GF-D8 (cell line): ENCODE data around the gene PTPRN2.
"Not testable (repeated sequence)": the region's sequence is repeated elsewhere in the genome, so short reads cannot be mapped to it uniquely, and the experiment has no call there.

Experiments used
- DNase-seq: peaks from one replicate; lab custom pipeline; 2025; lab: John Stamatoyannopoulos, UW

Gene PTPRN2

DNA sequence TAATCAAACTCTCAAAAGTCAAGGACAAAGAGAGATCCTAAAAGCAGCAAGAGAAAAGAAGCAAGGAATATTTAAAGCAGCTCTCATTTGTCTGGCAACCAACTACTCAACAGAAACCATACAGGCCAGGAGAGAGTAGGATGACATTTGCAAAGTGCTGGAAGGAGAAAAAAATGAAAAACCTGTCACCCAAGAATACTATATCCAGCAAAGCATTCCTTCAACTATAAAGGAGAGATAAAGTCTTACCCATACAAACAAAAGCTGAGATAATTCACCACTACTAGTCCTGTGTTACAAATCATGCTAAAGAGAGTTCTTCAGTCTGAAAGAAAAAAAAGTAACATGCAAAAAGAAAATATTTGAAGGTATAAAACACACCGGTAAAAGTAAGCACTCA lies 357.7 kb downstream of the PTPRN2 start:
- DNase-seq = no peak

DNA sequence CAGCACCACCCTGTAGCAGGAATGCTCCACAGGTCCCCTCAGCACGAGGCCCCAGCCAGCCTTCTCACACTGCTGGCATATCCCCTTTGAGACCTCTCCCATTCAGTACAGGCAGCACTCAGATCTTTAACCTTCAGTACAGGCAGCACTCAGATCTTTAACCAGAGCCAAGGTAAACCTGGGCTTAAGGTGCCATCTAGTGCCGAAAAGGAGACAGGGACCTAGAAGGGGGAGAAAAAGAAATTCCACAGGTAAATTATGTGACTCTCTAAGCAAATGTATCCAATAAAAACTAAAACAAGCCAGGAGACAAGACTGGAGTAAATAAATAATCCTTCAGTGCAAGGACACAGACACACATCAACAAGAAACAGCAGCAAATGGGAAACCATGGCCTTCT lies 358.6 kb downstream of the PTPRN2 start:
- DNase-seq = no peak

DNA sequence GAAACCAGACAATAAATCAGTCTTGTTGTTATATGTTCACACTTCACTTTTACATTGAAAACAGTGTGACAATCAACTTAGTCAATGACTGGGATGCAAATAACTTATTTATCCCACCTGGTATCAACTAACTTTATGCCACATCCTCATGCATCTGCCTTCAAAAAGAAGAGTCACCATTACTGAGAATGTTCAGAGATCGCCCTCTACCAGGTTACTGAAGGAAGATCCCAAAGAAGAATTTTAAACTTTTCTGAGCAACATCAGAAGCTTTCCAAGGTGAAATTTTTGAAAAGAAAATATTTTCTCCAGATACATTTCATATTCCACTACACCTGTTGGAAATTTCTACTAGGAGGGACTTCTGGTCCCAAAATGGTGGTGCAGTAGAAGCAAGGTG lies 359.5 kb downstream of the PTPRN2 start:
- DNase-seq = no peak

DNA sequence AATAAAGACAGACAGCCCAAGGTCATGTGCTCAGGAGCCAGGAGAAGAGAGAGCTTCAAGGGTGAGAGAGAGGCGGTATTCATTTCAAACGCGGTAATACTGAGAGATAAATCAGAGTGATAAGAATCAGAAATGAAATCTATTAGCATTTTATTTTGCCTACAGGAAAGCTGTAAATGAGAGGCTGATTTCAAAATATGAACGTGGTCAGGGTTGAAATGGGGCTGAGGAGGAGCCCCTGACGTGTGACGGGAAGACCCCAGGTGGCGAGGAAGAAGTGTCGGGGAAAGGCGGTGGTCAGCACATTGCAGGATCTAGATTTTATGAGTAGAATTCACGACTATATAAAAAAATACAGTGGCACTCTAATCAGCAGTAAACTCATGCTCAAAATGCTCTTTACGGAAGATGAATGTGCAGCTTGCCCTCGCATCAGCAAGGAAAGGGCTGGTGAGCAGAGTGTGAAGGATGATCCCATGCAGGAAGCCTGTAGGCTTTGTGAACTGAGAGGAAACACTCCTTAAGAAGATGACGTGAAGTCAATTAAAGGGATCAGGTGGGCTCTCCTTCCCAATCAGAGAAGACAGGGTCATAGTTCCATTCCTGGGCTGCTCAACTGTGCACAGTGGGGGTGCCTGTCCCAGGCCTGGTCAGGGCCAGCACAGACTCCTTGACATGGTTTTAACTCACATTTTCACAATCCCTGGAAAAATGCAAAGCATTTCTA lies 360.2 kb downstream of the PTPRN2 start:
- no peak for DNase-seq

DNA sequence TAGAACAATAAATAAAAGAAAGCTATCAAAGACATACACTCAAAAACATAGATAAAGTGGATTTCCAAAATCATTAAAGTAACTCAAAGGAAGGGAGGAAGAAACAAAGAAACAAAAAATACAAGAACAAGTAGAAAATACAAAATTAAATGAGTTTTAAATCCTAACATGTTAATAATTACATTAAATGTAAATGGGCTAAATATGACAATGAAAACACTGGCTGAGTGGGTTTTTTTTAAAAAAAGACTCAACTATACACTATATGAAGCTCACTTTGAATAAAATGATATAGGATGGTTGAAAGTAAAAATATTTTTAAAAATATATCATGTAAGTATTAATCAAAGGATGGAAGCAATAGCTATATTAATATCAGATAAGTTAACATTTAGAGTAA lies 371.4 kb downstream of the PTPRN2 start:
- DNase-seq = no peak

DNA sequence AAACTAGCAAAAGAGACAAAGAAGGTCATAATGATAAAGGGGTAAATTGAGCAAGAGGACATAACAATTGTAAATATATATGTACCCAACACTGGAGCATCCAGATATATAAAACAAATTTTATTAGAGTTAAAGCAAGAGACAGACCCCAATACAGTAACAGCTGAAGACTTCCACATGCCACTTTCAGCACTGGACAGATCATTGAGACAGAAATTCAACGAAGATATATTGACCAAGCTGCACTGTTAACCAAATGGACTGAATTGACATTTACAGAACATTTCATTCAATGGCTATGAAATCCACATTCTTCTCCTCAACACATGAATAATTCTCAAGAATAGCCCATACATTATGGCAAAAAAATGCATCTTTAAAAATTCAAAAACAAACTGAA lies 378.2 kb downstream of the PTPRN2 start:
- DNase-seq = no peak

DNA sequence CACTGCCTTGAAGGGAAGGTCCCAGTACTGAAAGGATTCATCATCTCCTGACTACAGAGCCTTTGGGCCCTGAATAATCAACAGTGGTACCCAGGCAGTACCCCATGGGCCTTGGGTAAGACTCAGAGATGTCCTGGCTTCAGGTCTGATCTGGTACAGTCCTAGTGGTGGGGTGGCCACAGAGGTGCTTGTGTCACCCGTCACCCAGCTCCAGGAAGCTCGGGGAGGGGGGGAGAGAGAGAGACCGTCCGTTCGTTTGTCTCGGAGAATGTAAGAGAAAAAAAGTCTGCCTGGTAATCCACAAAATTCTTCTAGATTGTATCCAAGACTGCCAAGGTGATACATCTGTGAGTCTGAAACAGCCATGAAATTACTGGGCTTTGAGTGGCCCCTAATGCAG lies 381.3 kb downstream of the PTPRN2 start:
- DNase-seq = no peak

DNA sequence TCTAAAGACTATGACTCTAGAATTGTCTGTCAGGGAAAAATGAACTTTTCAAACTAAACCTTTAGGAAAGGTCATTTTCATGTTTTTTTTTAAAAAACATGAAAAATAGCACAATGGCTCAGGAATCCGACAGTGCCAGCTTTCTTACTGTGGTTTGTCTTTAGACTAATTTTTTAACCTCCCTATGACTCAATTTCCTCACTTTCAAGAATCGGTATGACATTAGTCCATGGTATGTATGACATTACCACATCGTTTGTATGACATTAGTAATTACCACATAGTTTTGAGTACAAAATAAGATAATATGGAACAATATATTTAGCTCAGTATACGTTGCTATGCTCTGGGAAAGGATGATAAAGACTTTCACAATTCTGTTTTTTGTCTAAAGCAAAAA lies 383.2 kb downstream of the PTPRN2 start:
- no peak for DNase-seq

DNA sequence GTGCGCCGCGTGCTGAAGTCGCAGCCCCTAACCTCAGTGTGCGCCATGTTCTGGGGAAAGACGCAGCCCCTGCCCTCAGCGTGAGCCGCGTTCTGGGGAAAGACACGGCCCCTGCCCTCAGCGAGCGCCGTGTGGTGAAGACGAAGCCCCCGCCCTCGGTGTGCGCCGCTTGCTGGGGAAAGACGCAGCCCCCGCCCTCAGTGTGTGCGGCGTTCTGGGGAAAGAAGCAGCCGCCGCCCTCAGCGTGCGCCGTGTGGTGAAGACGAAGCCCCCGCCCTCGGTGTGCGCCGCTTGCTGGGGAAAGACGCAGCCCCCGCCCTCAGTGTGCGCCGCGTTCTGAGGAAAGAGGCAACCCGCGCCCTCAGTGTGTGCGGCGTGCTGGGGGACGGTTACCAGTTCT lies 383.7 kb downstream of the PTPRN2 start:
- DNase-seq = not testable (repeated sequence)

DNA sequence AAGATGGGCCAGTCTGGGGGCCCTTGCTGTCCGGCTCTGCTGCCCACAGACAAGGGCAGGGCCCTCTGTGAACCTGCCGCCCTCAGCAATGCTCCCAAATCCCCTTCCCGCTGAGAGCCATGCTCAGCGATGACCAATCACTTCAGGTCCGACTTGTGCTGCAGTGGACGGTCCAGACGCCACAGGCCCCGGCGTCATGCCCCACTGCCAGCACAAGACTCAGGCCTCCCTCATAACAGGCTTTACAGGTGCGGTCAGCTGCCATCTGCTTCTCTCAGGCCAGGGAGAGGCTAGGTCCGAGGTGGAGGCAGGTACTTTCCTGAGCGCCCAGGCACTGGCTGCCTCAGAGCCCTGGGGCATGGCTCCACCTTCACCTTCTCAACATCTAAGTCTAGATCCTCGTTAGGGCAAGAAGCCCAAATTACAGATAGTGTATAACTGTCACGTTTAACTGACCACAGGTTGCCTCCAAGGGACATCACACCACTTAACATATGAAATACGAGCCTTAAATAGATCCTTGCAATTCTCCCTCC lies 393.2 kb downstream of the PTPRN2 start:
- DNase-seq = no peak

DNA sequence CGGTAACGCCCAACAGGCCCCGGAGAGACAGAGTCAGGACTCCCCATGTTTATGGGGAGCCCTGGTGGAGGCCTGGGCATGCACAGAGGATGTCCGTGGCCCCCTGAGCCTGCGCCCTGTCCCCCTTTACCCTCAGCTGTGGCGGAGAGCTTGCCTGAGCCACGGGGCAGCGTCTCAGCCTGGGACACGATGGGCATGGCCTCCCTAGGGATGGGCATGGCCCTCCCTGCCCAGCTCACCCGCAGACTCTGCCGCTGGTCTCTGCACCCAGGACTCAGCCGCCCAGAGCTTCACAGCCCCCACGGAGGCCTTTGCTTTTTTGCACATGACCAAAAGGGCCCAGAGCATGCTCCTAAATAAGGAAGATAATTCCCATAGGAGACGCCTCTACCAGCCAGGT lies 394.2 kb downstream of the PTPRN2 start:
- no peak for DNase-seq

DNA sequence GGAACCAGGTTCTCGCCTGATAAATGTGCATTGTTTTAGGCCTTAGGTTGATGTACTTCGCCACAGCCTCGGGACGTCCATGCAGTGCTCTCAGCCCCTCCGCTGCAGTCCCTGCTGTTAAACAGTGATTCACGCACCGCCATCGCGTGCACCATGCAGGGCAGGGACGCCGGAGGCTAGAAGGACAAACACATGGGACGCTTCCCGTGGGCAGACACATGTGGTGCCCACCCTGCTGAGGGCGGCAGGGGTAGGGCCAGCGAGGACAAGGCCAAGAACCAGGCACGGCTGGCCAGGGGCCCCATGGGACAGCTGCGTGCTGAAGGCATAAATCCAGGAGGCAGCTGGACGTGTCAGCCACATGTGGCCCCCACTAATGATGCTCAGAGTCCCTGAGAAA lies 394.7 kb downstream of the PTPRN2 start:
- no peak for DNase-seq

DNA sequence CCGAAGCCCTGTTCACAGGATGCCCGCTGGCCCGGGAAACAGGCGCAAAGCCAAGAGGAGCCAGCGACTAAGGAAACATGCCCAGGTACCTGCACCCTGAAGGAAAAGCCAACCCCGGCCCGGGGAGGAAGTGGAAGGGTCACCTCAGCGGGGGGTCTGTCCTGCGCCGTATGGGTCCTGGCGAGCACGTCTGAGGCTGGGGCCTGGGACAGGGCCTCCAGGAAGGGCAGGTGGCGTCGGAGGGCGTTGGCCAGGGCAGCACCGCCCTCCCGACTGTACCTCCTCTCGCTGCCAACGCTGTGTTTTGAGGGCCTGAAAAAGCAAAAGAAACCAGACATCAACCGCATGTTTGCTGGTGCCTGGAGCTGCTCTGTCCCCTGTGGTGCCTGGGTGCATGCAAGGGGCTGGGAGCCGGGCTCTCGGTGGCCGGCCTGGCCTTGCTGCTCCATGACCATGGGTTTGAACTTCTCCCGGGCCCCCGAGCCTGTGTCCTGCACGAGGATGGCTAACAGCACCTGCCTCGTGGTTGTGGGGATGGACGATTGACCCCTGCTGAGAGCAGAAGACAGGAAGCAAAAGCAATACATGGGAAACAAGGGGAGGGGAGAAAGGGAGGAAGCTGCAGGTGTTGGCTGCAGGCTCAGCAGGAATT lies 395.3 kb downstream of the PTPRN2 start:
- DNase-seq = no peak

DNA sequence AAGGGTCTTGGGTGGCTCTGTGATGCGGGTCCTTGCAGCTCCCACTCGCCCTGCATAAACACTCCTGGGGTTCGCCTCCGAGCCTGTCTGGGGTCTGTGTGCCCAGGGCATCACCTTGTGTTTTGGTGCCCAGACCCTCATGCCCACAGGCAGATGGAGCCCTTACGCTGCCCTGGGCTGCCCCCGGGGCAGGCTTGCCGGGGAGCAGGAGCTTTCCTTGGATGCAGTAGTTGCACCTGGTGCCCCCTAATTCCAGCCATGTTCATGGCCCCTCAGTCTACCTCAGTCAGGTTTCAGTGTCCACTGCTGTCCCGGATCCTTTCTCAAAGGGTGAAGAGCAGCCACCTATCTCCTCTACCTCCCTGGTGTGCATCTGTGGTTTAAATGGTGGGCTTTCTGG lies 396.0 kb downstream of the PTPRN2 start:
- DNase-seq = no peak

DNA sequence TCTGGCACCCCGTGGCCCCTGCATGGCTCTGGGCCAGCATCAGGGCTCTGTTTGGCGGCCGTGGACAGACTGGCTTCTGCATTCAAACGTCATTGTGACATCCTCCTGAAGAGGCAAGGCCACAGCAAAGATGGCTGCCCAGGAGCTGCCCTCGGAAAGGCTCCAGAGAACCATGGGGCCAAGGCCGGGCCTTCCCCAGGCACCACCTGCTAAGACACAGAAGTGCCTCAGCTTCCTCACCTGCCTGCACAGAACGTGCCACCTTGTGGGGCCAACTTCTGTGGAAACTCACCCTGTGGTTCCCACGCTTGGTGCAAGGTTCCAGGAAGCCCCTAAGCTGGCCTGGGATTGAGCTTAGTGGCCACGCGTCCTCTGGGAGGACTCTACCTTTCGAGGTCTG lies 396.9 kb downstream of the PTPRN2 start:
- DNase-seq = no peak

DNA sequence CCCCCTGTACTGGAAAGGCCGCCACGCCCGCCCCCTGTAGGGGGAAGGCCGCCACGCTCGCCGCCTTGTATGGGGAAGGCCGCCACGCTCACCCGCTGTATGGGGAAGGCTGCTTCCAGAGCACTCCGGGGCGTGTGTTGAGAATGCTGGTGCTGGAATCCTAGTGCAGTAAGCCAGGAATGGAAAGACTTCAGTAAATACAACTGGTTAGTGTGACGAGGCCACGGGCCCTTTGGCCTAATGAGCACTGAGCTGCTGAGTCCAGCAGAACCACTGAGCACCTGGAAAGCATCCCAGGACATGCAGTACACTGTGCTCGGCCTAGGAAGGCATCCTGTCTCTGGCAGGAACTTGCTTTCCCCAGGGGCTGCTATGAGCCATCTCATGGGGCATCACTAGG lies 398.9 kb downstream of the PTPRN2 start:
- no peak for DNase-seq

DNA sequence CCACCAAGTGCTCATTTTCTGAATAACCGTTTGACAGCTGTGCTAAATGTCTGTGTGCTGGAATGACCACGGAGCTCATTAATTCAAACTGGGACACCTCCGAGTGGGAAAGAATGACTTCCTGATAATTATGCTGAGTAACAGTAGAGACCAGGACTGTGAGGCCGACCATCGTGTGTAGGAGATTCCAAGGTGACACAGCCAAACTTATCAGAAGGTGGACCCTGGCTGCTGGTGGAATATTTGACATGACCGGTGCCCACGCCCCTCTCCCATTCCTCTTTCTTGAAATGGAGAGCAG lies 400.0 kb downstream of the PTPRN2 start:
- DNase-seq = no peak

DNA sequence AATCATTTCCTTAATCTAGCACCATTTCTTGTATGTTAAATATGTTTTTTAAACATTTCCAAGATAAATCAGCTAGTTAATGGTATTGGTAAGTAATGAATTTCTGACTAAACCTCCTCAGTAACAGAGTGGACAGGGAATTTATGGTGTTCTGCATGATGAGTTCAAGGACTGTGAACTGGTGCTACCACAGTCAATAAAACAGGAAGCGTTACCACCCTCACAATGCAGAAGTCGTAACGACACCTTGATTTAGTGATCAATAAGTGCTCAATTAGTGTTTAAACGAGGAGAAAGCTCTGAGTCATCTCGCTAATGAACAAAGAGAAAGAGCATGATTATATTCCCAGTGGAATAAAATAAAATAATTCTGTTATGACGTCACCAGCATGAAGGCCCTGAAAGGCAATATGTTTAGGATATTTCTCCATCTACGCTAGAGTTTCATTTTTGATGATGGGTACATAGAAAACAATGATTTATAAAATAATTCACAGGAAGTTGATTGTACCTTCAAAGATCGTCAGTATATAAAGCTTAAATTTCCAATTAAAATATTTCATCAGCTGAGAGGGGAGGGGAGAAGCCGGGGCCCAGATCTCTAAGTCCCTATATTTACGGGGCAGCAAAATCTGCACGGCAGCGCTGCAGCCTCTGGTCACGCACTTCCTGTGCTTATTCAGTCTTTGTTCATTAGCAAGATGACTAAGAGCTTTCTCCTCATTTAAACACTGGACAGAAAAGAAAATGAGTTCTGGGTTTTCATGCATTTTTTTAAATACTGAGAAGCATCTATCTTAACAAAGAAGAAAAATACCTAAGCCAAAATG lies 400.5 kb downstream of the PTPRN2 start:
- DNase-seq = no peak

DNA sequence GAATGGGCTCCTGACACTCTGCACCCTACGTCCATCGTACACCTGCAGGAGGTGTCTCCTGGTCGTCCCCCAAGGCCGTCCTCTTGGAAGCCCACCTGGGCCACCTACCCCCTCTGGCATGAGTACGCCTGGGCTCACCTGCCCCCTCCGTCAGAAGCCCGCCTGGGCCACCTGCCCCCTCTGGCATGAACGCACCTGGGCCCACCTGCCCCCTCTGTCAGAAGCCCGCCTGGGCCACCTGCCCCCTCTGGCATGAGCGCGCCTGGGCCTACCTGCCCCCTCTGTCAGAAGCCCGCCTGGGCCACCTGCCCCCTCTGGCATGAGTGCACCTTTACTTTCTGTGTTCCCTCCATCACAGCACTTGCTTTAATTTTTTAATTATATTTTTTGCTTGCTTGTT lies 401.2 kb downstream of the PTPRN2 start:
- DNase-seq = no peak

DNA sequence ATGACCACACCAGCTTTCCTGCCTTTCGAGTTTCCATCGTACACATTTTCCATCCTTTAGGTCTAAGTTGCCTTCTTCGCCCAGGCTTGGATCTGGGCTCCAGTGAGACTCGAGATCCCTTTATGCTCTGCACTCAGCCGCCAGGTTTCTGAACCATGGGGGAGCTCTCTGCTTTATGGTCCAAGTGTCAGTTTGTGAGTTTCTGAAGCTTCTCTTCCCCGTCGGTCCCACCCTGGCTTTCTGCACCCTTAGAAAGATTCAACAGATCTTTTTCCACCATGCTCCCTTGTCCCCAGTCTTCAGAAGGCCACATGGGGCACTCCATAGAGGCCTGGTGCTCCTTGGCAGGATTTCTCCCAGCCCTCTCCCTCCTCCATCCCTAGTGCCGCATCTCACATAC lies 402.0 kb downstream of the PTPRN2 start:
- no peak for DNase-seq

DNA sequence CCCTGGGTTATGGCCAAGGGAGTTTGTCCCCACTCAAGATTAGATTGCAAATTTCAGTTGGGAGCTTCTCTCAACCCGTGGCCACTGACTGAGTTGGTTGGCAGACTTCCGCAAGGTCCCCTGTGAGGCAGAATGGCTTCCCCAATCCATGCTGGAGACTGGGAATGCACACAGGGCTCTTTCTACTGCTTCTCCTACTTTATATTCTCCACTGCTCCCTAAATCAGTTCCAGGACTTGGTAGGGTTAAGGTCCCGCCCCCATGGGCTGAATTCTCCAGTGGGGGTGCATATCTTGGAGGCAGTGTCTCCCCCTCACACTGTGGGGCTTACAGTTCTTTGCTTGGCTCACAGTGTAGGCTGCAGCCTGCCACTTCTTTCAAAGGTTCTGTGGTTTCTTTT lies 404.2 kb downstream of the PTPRN2 start:
- no peak for DNase-seq

DNA sequence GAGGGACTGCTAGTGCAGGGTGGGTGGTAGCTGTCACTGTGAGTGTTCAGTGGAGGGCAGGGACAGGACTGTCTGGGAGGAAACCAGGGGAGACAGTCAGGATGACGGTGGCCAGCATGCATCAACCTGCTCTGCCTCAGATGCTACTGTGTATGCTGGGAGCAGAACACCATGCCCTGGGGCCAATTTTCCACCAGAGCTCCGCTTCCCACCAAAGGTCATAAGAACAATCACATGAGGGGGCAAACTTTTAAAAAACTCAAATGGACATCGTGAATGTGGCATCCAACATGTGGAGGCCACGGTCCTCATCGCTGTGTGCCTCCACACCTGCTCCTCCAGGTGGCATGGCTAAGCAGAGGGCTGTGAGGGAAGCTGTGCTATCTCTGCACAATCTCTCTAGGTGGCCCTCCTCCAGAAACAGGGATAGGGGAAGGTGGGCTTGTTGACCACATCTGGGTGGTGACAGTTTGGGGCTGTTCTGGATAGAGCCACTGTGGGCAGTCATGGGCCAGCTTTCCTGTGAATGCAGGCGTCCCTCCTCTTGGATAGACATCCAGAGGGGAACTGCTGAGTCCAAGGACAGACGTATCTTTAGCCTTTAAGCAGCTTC lies 411.0 kb downstream of the PTPRN2 start:
- DNase-seq = no peak

DNA sequence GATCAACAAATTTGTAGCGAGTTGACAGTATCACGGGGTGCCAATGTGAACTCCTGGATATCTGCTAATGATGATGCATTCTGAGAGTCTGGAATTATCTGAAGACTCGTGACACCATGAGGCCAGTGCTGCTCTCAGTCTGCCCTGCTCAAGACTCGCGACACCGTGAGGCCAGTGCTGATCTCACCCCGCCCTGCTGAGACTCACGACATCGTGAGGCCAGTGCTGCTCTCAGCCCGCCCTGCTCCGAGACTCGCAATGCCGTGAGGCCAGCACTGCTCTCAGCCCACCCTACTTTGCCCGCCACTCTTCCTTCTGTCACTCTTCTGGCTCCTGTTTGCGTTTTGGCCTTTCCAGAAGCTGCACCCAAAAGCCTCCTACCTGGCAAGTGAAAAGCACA lies 411.8 kb downstream of the PTPRN2 start:
- DNase-seq = no peak
